ENCODE data around the gene EPM2AIP1. TPM values are rescaled to one million over a fixed set of nuclear protein-coding genes. Genes with fewer than 3 reads are reported as not detected.

EPM2AIP1 gene
- total RNA-seq, 3 donors from 2014 or later (not counting 1 experiment from before 2014, with no cell fraction given), result 25.6 to 33.7 (median 32.5) TPM

GRCh38 chr3:37031096-37031682 is 38.3 kb upstream of the EPM2AIP1 start:
- Histone ChIP-seq H3K27me3 (ENCODE audit: control insufficient read depth, insufficient read depth, low read length) (no peaks in the 10 kb centered on the region), H3K36me3 (ENCODE audit: control insufficient read depth, insufficient read depth, low read length) (peaks cover 75% of the 10 kb centered on the region), H3K27ac (ENCODE audit: low read length) (no peak overlapping the region), H3K4me3 (ENCODE audit: low read length) (no peak overlapping the region), H3K4me1 (ENCODE audit: control insufficient read depth, insufficient read depth, low read length) (no peaks in the 10 kb centered on the region), H3K9me3 (ENCODE audit: control insufficient read depth, insufficient read depth, low read length) (no peaks in the 10 kb centered on the region)
- Mint-ChIP-seq H3K27ac (no peak overlapping the region), H3K4me1 (peaks cover 0 to 4% of the 10 kb centered on the region in 2 donors), H3K27me3 (ENCODE audit: low read depth in 2 of 2) (no peaks in the 10 kb centered on the region), H3K9me3 (no peaks in the 10 kb centered on the region), H3K36me3 (peaks cover 33% of the 10 kb centered on the region), H3K4me3 (no peak overlapping the region)
- intact Hi-C loops (cut with micrococcal nuclease), result no loop called here
- WGBS (ENCODE audit: insufficient coverage), result 96% methylated on average over 6 of the region's 7 CpGs
- no peak for ATAC-seq
- DNase-seq, result no peak
- no peak for TF ChIP-seq CTCF (IDR thresholded peaks at IDR 0.05)

- Histone ChIP-seq H3K36me3 (ENCODE audit: control insufficient read depth, insufficient read depth, low read length) (peaks cover 77% of the 10 kb centered on the region), H3K27me3 (ENCODE audit: control insufficient read depth, insufficient read depth, low read length) (no peaks in the 10 kb centered on the region), H3K27ac (ENCODE audit: low read length) (no peak overlapping the region), H3K9me3 (ENCODE audit: control insufficient read depth, insufficient read depth, low read length) (no peaks in the 10 kb centered on the region), H3K4me1 (ENCODE audit: control insufficient read depth, insufficient read depth, low read length) (no peaks in the 10 kb centered on the region), H3K4me3 (ENCODE audit: low read length) (no peak overlapping the region)
- ATAC-seq (no peak), DNase-seq (no peak)
- Mint-ChIP-seq H3K27me3 (ENCODE audit: low read depth in 2 of 2) (no peaks in the 10 kb centered on the region), H3K27ac (no peak overlapping the region), H3K36me3 (peaks cover 27% of the 10 kb centered on the region), H3K4me3 (no peak overlapping the region), H3K9me3 (no peaks in the 10 kb centered on the region), H3K4me1 (peaks cover 0 to 4% of the 10 kb centered on the region in 2 donors)
- intact Hi-C loops (cut with micrococcal nuclease), result no loop called here
- 38% methylated on average over 3 of the region's 3 CpGs for WGBS (ENCODE audit: insufficient coverage)
- no peak for TF ChIP-seq CTCF (IDR thresholded peaks at IDR 0.05)
Measured at GRCh38 chr3:37030588-37030987, 37.7 kb upstream of the EPM2AIP1 start.

- no peaks in the 10 kb centered on the region for H3K27me3 ChIP-seq (ENCODE audit: control insufficient read depth, insufficient read depth, low read length)
- intact Hi-C loops (cut with micrococcal nuclease), result no loop called here
- no peaks in the 10 kb centered on the region for H3K4me1 ChIP-seq (ENCODE audit: control insufficient read depth, insufficient read depth, low read length)
- H3K27me3 Mint-ChIP-seq (ENCODE audit: low read depth in 2 of 2), result no peaks in the 10 kb centered on the region
- peaks cover 17% of the 10 kb centered on the region for H3K36me3 Mint-ChIP-seq
- peaks cover 69% of the 10 kb centered on the region for H3K36me3 ChIP-seq (ENCODE audit: control insufficient read depth, insufficient read depth, low read length)
- no peak overlapping the region for H3K27ac Mint-ChIP-seq
- H3K9me3 ChIP-seq (ENCODE audit: control insufficient read depth, insufficient read depth, low read length), result no peaks in the 10 kb centered on the region
- no peak for TF ChIP-seq CTCF (IDR thresholded peaks at IDR 0.05)
- H3K27ac ChIP-seq (ENCODE audit: low read length), result no peak overlapping the region
- DNase-seq, result no peak
- no peak overlapping the region for H3K4me3 Mint-ChIP-seq
- no peak overlapping the region for H3K4me3 ChIP-seq (ENCODE audit: low read length)
- H3K9me3 Mint-ChIP-seq, result no peaks in the 10 kb centered on the region
- H3K4me1 Mint-ChIP-seq, result peaks cover 0 to 4% of the 10 kb centered on the region in 2 donors
- no peak for ATAC-seq
Measured at GRCh38 chr3:37029516-37030163, 36.7 kb upstream of the EPM2AIP1 start.

- no peak overlapping the region for H3K4me3 Mint-ChIP-seq
- Histone ChIP-seq H3K4me1 (ENCODE audit: control insufficient read depth, insufficient read depth, low read length) (no peaks in the 10 kb centered on the region), H3K4me3 (ENCODE audit: low read length) (no peak overlapping the region), H3K36me3 (ENCODE audit: control insufficient read depth, insufficient read depth, low read length) (peaks cover 66% of the 10 kb centered on the region), H3K27me3 (ENCODE audit: control insufficient read depth, insufficient read depth, low read length) (no peaks in the 10 kb centered on the region), H3K9me3 (ENCODE audit: control insufficient read depth, insufficient read depth, low read length) (no peaks in the 10 kb centered on the region), H3K27ac (ENCODE audit: low read length) (no peak overlapping the region)
- no peaks in the 10 kb centered on the region for H3K27me3 Mint-ChIP-seq (ENCODE audit: low read depth in 2 of 2)
- peaks cover 0 to 4% of the 10 kb centered on the region in 2 donors for H3K4me1 Mint-ChIP-seq
- H3K36me3 Mint-ChIP-seq, result peaks cover 17% of the 10 kb centered on the region
- DNase-seq (no peak), ATAC-seq (no peak)
- TF ChIP-seq CTCF (IDR thresholded peaks at IDR 0.05), result no peak
- no peaks in the 10 kb centered on the region for H3K9me3 Mint-ChIP-seq
- intact Hi-C loops (cut with micrococcal nuclease), result no loop called here
- H3K27ac Mint-ChIP-seq, result no peak overlapping the region
- no CpG with 5 or more reads among the region's 1 CpG for WGBS (ENCODE audit: insufficient coverage)
Measured at GRCh38 chr3:37029111-37029510, 36.2 kb upstream of the EPM2AIP1 start.

Measured in natural killer cell (primary cell).